G401.6 (cell line): ENCODE measurements around the gene DESI1.
"Not testable (repeated sequence)": the region's sequence is repeated elsewhere in the genome, so short reads cannot be mapped to it uniquely, and the experiment has no call there.

Source experiments
- FAIRE-seq: peaks from 2 replicates; lab custom pipeline; 2012; peaks lifted over from hg19 to GRCh38; lab: Jason Lieb, UNC

Gene DESI1

DNA sequence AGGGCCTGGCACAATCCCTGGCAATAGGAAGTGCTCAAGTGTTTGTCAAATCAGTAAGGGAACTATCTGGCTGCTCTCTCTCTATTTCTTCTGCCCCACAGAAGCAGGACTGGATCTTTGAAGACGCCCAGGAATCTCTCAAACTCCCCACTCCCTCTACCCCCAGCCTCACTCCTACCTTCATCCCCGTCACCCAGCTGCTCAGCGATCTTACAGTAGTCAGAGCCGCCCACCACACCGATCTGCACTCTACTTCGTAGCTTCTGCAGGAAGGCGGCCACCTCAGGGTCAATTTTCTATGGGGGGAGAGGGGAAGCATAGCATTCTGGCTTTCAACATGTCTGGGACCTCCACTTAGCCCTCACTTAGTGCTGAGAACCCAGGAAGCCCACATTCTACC lies 34.9 kb downstream of the DESI1 start:
- FAIRE-seq, result no peak

DNA sequence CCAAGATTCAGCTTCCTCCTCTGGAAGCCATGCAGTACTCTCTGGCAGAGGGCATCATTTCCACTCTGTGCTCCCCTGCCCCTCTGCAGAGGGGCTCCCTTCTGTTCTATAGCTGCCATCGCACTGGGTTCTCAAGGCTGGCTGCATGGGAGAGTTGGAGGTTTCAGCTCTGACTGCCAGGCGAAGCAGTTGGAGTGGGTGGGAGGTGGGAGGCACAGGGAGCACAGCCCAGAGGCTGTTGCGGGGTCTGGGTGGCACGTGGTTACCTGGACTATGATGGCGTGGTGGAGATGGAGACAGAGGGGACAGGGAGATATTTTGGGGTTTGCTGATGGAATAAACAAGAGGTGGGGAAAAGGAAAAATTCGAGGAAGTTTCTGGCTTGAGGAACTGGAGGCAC lies 36.0 kb downstream of the DESI1 start:
- FAIRE-seq, result no peak

DNA sequence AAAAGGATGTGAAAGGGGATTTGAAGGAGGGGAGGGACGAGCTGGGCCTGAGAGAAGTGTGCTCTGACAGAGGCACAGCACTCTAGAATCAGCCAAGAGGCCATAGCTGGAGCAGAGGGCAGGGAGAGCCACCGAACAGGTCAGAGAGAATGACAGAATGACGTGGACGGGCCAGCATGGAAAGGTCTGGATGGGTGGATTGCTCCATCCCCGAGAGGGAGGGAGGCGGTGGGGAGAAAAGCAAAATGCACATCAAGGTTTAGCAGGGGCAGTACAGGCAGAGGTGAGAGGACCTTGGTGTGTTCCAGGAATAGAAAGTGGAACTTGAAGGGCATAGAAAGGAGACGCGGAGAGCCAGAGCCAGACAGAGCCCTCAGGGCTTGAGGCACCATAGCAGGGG lies 38.1 kb downstream of the DESI1 start:
- FAIRE-seq, result no peak

DNA sequence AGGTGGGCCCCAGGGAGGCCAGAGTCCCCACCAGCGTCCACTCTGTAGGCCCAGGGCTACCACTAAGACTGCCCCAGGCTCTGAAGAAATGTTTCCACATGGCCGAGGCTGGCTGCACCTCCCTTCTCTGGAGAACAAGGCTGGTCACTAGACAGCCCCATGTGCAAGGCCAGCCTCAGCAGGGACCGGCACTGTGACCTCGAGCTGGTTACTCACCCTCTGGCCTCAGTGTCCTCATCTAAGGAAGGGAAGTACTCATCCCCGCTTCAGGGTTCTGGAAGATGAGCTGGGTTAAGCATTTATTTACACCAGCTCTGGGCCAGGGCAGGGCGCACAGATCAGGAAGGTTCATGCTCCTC lies 40.9 kb downstream of the DESI1 start:
- FAIRE-seq, result no peak

DNA sequence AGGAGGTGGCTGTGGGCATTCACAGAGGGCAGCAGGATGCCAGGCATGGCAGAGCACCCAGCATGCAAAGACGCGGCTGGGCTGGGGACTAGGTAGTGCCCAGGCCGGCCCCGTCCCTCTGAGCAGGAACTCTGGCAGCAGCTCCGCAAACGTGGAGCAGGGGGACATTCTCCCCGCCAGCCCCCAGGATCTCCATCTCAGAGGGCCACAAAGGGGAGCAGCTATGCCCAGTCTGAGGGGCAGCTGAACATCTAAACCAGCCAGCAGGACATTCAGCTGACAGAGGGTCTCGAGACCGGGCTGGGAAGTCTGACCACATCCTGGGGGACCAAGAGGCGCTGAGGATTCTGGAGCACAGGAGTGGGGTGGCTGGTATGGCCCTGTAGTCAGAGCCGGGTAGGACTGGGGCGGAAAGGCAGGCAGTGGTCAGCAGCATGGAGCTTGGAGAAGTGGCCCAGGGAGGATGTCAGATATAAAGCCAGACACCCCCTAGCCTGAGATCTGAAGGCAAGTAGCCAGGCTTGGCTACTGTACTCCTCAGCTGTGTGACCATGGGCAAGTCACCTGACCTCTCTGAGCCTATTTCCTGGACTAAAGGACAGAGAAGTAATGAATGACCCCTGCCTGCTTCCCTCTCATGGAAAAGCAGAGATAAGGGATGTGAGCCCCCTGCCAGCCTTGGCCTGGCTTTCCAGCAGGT lies 41.4 kb downstream of the DESI1 start:
- no peak for FAIRE-seq

DNA sequence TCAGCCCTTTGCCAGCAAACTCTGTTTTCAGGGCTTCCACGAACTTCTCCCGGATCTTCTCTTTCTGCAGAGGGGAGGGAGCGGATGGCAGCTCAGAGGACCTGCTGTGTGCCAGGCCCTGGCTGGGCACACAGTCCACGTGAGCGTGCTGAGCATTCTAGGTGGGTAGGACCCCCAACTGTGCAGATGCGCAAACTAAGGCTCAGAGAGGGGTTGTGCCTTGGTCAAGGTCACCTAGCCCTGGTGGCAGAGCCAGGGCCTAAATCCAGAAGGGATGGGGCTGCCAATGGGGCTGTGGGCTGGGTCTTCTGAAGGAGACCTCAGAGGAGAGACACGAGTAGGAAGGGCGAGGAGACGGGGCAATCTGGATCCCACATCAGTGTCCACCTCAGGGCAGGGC lies 42.0 kb downstream of the DESI1 start:
- FAIRE-seq, result no peak

DNA sequence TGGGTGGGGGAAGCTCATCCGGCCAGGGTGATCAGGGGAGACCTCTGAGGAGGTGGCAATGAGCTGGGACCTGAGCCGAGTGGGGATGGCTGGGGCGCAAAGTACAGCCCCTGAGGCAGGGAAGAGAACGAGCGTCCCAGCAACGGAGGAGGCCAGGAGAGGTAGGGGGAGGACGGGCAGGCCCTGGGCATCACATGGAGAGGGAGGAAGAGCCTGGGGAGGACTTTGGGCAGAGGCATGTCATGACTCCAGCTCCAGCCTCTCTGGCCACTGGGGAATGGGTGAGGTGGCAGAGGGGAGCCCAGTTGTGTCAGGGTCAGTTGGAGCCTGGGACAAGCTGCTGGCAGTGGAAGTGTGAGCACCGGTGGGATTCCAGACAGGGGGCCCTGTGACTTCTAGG lies 42.7 kb downstream of the DESI1 start:
- FAIRE-seq, result no peak

DNA sequence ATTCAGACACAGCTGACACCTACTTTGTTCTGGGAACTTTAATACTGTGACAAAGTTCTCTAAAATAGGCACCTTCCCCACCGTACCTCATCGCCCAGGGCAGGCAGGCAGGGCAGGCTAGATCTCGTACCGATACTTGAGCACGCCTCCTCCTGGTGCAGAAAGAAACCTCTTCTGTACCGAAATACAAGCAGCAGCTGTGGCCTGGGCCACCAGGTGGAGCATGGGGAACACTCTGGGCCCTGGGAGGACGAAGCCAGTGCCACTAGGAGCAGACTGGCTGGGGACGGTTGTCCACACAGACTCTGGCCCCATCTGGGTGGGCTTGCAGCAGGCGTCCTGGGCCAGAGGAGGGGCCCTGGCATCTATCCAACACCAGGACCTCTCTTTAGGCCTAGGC lies 44.0 kb downstream of the DESI1 start:
- FAIRE-seq, result peak; percentile 91

DNA sequence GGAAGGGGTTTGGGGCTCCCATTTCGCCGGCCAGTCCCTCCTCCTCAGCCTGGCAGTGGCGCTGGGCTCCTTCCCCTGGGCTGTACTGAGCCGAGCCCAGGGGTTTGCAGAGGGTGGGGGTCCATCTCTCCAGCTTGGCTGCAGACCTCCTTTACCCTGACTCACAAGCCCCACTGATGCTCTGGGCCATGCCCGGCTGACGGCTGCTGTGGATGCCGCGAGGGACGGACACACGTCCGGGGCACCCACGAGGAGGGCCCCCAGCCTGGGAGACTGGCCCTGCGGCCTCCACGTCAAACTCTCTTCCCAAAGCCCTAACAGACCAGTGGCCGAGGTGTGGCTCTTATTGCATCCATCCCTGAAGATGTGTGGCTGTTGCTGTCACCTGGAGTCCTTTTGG lies 45.3 kb downstream of the DESI1 start:
- FAIRE-seq, result no peak

DNA sequence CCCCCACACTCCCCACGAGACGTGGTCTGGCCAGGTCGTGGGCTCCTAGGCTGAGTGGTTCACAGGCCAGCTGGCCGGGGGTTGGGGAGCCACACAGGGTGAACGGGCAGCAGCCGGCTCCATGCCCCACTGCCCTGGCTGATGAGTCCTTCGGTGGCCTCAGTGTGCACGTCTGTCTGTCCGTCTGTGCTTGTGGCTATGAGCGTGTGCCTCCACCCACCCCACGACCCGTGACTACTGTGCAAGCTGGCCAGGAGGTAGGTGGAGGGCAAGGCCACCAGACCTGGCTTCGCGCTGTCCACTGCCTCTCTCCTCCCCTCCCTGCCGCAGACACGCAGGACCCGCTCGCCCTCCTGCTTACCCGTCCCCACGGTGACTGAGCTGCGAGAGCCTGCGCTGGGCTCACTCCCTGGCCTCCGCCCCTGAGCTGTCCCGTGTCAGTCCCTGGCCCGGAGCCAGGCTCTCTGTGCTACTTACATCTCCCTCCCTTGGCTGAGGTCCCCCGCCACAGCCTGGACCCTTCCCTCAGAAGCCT lies 45.9 kb downstream of the DESI1 start:
- FAIRE-seq, result no peak

DNA sequence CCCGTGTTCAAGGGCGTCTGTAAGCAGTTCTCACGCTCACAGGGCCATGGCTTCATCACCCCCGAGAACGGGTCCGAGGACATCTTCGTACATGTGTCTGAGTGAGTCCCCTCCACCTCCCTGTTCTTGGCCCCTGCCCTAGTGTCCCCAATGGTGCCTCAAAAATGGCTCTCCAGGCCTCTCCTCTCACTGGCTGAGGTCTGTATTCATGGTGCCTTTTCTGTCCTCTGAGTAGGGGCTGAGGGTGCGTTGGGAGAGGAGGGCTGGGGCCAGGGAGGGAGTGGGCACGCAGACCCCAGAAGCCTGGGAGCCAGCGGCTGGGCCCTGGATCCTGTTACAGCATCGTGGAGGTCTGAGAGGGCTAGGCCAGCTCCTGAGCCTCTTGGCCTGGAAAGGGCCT lies 47.2 kb downstream of the DESI1 start:
- no peak for FAIRE-seq

DNA sequence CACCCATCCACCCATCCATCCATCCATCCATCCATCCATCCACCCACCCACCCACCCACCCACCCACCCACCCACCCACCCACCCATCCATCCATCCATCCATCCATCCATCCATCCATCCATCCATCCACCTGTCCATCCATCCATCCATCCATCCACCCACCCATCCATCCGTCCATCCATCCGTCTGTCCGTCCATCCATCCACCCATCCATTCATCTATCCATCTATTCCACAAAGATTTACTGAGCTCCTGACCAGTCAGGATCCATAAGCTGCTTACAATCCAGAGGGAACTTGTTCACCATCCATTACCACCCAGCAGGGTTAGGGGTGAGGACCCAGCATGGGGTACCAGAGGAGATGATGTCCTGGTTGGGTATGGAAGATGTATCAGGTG lies 48.5 kb downstream of the DESI1 start:
- not testable (repeated sequence) for FAIRE-seq

DNA sequence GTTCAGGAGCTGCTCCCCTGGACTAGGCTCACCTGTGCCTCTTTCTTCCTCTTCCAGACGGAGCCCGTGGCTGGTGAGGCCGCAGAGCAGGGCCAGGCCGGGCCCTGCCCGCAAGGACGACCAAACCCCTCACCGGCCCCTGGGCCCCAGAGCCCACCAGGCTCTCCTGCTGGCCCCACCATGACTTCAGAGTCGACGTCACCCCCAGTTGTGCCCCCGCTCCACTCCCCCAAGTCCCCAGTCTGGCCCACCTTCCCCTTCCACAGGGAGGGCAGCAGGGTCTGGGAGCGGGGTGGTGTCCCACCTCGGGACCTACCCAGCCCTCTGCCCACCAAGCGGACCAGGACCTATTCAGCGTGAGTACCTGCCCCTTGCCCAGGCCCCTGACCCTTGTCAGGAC lies 49.1 kb downstream of the DESI1 start:
- no peak for FAIRE-seq

DNA sequence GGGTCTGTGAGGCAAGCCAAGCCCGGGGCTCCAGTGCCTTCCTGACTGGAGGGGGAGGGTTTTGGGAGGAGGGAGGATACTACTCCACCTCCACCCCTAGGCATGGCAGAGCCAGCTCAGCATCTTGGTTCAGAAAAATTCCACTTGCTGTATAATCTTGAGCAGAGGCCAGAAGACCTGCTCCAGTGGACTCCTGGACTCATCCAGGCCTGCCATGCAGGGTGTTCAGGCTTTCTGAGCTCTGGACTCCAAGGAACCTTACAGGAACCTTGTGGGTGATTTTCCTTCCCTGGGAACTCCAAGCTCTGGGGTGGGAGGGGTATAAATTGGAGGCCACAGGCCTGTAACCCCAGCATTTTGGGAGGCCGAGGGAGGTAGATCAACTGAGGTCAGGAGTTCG lies 50.6 kb downstream of the DESI1 start:
- no peak for FAIRE-seq

DNA sequence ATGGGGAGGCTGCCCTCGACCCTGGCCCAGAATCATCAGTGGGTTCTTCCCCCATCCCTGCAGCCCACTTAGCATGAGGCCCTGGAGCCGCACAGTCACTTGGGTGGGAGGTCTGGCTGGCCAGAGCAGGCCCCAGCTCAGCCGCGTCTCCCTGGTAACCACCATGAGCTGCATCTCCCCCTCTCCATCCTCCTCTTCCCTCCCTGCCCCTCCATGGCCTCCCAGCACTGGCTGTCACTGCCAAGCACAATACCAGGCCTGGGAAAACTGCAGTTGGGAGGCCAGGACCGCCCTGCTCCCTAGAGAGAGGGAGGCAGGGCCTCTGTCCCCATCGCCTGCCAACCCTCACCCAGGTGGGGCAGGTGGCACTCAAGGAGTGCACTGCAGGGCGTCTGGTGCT lies 52.0 kb downstream of the DESI1 start:
- no peak for FAIRE-seq

DNA sequence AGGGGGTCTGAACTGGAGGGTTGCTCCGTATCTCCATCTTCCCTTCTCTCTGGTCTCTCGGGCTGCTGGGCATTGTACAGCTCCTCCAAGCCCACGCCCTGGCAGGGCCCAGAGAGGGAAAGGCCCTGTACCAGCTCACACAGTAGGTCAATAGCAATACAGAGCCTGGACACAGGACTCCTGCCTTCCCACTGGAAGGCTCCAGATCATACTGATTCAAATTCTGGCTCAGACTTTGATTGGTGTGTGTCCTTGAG lies 53.4 kb downstream of the DESI1 start:
- no peak for FAIRE-seq

DNA sequence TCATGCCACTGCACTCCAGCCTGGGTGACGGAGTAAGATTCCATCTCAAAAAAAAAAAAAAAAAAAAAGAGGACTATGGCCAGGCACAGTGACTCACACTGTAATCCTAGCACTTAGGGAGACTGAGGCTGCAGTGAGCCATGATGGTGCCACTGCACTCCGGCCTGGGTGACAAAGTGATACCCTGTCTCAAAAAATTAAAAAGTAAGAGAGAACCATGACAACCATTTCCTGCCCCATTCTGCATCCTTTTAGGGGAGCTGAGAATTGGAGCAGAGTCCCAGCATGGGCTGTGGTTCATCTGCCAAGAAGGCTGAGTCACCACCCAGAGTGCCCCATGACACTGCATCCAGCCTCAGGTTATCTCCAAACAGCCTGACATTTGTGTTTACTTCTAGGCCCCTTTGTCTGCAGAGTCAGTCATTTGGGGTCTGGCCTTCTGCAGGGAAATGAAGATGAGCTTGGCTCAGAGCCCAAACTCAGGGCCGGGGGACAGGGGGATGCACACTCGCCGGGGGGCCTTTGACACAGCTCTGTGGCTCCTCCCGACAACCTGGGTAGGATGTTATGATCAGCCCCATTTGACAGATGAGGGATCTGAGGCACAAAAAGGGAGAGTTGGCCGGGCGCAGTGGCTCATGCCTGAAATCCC lies 55.3 kb downstream of the DESI1 start:
- no peak for FAIRE-seq

DNA sequence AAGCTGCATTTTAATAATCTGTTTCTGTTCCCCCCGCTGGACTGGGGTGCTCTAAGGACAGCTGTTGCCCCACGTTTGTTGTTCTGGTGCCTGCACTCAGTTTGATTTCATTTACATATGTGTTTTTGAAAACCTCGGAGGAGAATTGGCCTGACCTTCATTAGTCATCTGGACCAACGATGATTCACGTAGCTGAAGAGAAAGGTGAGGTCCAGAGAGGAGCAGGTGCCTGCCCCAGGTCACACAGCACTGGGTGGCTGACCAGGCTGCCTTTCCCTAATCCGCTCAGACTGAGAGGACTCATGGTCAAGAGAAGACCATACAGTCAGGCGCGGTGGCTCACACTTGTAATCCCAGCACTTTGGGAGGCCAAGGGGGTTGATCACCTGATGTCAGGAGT lies 56.3 kb downstream of the DESI1 start:
- no peak for FAIRE-seq

DNA sequence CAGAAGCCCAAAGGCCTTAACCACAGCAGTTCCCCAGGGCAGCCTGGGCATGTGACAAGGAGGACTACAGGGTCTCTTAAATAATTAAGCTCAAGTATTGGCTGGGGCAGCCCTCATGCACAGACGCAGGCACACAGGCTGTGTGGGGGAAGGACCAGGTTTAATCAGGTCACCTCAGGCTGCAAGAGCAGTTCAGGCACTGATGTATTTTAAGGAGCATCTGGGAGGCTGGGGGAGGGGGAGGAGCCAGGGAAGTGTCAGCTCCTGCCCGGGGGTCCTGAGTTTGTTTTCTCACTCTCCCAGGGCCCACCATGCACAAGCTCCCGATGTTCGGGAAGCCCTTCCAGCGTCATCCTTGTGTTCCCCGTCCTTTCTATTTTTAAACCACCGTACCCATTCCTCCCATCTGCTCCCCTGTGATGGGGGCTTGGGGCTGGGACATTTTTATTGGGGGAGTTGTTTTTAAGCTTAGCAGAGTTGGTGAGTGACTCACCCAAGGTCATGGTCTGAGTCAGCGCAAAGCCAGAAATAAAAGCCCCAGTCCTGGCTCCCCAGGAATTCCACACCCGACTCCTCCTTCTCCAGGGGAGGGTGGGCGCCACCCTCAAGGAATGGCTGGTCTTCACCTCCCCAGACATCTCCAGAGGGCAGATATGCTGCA lies 57.7 kb downstream of the DESI1 start:
- peak; percentile 82 for FAIRE-seq

DNA sequence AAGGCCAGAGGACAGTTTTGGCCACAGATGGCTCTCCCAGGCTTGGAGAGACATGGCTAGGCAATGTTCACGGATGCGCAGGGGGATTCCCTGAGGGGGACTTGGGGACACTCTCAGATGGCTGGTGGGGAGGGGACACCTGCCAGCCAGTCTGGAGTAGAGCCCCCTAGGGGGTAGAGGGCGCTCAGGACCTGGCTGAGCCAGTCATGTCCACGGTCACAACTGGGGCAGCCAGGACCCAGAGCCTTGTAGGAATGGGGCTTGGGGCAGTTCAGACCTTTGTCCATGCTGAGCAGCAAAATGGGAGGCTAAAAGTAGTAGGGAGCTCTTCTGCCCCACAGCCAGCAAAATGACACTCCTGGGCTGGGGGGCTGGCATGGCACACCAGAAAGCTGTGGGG lies 58.4 kb downstream of the DESI1 start:
- FAIRE-seq, result no peak

DNA sequence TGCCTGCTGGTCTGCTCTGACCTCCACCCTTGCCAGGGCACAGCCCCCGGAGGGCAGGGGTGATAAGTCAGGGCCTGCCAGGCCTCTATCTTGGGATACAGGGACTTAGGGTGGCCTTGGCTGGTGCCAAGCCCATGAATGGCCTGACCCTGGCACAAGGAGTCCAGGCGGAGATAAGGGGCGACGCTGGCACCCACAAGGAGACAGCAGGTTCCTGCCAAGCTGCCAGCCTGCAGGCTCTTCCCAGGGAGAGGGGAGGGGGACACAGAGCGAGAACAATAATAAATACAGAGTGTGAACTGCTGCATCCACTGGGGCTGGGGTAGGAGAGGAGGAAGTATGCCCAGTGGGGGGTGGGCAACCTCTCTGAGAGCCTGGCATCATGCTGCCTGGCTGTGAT lies 59.1 kb downstream of the DESI1 start:
- no peak for FAIRE-seq

DNA sequence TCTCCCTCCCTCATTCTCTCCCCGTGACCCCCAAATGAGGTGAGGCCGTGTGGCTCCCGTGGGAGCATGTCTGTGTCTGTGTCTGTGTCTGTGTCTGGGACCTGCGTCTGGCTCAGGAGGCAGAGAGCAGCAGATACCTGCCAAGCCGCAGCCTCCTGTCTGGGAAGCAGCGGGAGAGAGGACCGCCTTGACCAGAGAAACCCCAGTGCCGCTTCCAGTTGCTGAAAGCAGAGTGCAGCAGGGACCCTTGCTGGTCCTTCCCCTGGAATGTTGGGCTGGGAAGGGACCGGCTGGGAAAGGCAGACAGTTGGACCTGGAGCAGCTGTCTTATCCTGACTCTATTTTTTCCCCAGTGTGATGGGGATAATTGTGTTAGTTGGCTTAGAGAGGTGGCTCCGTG lies 59.5 kb downstream of the DESI1 start:
- no peak for FAIRE-seq

DNA sequence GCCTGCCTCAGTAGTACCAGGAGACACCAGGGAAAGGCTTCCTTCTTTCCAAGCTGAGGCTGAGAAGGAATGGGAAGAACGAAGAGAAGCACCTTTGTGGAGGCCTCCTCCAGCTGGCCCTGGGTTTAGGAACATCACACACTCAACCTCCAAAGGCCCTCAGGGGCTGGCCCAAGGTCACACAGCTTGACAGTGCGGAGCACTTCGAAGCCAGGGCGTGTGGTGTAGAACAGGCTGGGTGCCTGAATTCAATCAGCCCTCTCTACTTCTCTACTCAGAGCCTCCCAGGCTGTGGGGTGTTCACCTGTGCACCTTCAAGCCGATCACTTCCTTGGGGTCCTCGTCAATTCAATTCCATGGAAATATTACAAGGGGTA lies 60.8 kb downstream of the DESI1 start:
- FAIRE-seq, result no peak

DNA sequence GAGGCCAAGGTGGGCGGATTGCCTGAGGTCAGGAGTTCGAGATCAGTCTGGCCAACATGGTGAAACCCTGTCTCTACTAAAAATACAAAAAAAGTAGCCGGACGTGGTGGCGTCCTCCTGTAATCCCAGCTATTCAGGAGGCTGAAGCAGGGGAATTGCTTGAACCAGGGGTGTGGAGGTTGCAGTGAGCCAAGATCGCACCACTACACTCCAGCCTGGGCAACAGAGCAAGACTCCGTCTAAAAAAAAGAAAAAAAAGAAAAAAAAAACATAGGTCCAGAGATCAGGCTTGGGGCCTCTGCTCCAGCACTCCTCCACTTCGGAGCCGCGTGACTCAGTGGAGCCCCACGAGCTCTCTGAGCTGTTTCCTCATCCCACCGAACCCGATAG lies 62.6 kb downstream of the DESI1 start:
- not testable (repeated sequence) for FAIRE-seq
